Smooth muscle cell (in vitro differentiated cells): Measurements from ENCODE around the gene PHOX2A. TPM values are rescaled to one million over a fixed set of nuclear protein-coding genes. Genes with fewer than 3 reads are reported as not detected.

ENCODE experiments used
- DNase-seq: peaks from one replicate; lab custom pipeline; 2025; ENCODE audit not compliant: unreplicated experiment; lab: John Stamatoyannopoulos, UW
- H2AFZ ChIP-seq: fragments of 200-600 bp; sonication (generic); 2 replicates; pipeline ENCODE4 v1.6.0; 2016; ENCODE audit warnings: antibody characterized with exemption, low read depth, mild to moderate bottlenecking
- H3F3A ChIP-seq: fragments of 200-600 bp; sonication (generic); 2 replicates; pipeline ENCODE4 v1.6.0; 2017; ENCODE audit warnings: antibody characterized with exemption, low read depth
- H3K27ac ChIP-seq: fragments of 200-600 bp; sonication (generic); 2 replicates; pipeline ENCODE4 v1.5.1; 2016; ENCODE audit warnings: low read depth, mild to moderate bottlenecking
- H3K27me3 ChIP-seq: fragments of 200-600 bp; sonication (generic); 2 replicates; pipeline ENCODE4 v1.6.1; 2016; ENCODE audit warnings: low read depth, mild to moderate bottlenecking
- H3K36me3 ChIP-seq: fragments of 200-600 bp; sonication (generic); 2 replicates; pipeline ENCODE4 v1.5.1; 2016; ENCODE audit warnings: low read depth
- H3K4me1 ChIP-seq: fragments of 200-600 bp; sonication (generic); 2 replicates; pipeline ENCODE4 v1.5.1; 2016; ENCODE audit warnings: low read depth
- H3K4me2 ChIP-seq: fragments of 200-600 bp; sonication (generic); 2 replicates; pipeline ENCODE4 v1.6.0; 2016; ENCODE audit warnings: mild to moderate bottlenecking
- H3K4me3 ChIP-seq: fragments of 200-600 bp; sonication (generic); 2 replicates; pipeline ENCODE4 v1.5.1; 2016; ENCODE audit warnings: mild to moderate bottlenecking
- H3K79me2 ChIP-seq: fragments of 200-600 bp; sonication (generic); 2 replicates; pipeline ENCODE4 v1.6.0; 2016; ENCODE audit warnings: low read depth, mild to moderate bottlenecking
- H3K9ac ChIP-seq: fragments of 200-600 bp; sonication (generic); 2 replicates; pipeline ENCODE4 v1.6.0; 2016; ENCODE audit warnings: low read depth
- H3K9me3 ChIP-seq: fragments of 200-600 bp; sonication (generic); replicated peaks from 2 replicates; pipeline ENCODE4 v1.5.1; 2016; ENCODE audit warnings: low read depth
- H4K20me1 ChIP-seq: fragments of 200-600 bp; sonication (generic); 2 replicates; pipeline ENCODE4 v1.6.0; 2016; ENCODE audit warnings: low read depth
- WGBS: methylation state at CpG from one replicate; pipeline ENCODE4 v1.1.7; 2016; ENCODE audit warnings: low lambda C conversion rate; 5-methylcytosine and 5-hydroxymethylcytosine counted together
- polyA plus RNA-seq: library from polyadenylated mRNA; unstranded; fragments of >200 nt; fragmentation: Nextera tagmentation; extraction: Ambion mirVana; gene quantifications from 2 replicates; pipeline ENCODE4 v1.2.1, GENCODE V29; 2016
- total RNA-seq: library from RNA; depleted of rRNA; stranded (reverse); fragments of >200 nt; gene quantifications from 2 replicates; pipeline ENCODE4 v1.2.3, GENCODE V29; 2014
- TF ChIP-seq, protein P1 (sequence below): fragments of 200-600 bp; sonication (generic); IDR thresholded peaks from 2 replicates; pipeline ENCODE4 v1.5.1; 2017; ENCODE audit warnings: borderline replicate concordance, mild to moderate bottlenecking, antibody characterized with exemption; ENCODE audit not compliant: insufficient read depth, poor library complexity, severe bottlenecking

Gene PHOX2A
- total and polyA plus RNA-seq, 2 experiments from 2014 or later, result 0.13 TPM; not detected in 1

DNA sequence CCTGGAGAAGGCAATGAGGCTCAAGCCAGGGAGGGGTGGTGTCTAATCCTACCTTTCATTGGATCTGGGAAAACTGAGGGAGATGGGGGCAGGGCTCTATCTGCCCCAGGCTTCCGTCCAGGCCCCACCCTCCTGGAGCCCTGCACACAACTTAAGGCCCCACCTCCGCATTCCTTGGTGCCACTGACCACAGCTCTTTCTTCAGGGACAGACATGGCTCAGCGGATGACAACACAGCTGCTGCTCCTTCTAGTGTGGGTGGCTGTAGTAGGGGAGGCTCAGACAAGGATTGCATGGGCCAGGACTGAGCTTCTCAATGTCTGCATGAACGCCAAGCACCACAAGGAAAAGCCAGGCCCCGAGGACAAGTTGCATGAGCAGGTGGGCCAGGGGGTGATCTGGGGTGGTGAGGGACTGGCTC lies 52.0 kb downstream of the PHOX2A start, which contains the start of gene FOLR1:
Gene FOLR1 (plus strand): TSS at position 180 of the 421 bp plus-strand sequence. CDS start 34 bp downstream, at position 214.
- H3K27ac ChIP-seq, result peak within 1 kb of the TSS; percentile 23
- no peaks in the 10 kb centered on the region for H3K79me2 ChIP-seq
- H4K20me1 ChIP-seq, result no peaks in the 10 kb centered on the region
- no peaks in the 10 kb centered on the region for H3K9me3 ChIP-seq
- TF ChIP-seq, protein P1, sequence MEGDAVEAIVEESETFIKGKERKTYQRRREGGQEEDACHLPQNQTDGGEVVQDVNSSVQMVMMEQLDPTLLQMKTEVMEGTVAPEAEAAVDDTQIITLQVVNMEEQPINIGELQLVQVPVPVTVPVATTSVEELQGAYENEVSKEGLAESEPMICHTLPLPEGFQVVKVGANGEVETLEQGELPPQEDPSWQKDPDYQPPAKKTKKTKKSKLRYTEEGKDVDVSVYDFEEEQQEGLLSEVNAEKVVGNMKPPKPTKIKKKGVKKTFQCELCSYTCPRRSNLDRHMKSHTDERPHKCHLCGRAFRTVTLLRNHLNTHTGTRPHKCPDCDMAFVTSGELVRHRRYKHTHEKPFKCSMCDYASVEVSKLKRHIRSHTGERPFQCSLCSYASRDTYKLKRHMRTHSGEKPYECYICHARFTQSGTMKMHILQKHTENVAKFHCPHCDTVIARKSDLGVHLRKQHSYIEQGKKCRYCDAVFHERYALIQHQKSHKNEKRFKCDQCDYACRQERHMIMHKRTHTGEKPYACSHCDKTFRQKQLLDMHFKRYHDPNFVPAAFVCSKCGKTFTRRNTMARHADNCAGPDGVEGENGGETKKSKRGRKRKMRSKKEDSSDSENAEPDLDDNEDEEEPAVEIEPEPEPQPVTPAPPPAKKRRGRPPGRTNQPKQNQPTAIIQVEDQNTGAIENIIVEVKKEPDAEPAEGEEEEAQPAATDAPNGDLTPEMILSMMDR, result no peak
- H2AFZ ChIP-seq, result no peak within 1 kb of the TSS
- WGBS, result 28% methylated on average over 5 of the region's 5 CpGs
- no peak for DNase-seq
- H3K36me3 ChIP-seq, result no peaks in the 10 kb centered on the region
- no peak within 1 kb of the TSS for H3K4me3 ChIP-seq
- H3K4me1 ChIP-seq, result peaks cover 10% of the 10 kb centered on the region
- peak within 1 kb of the TSS; percentile 14 for H3K4me2 ChIP-seq
- no peaks in the 10 kb centered on the region for H3F3A ChIP-seq
- H3K27me3 ChIP-seq, result no peaks in the 10 kb centered on the region
- no peak within 1 kb of the TSS for H3K9ac ChIP-seq

DNA sequence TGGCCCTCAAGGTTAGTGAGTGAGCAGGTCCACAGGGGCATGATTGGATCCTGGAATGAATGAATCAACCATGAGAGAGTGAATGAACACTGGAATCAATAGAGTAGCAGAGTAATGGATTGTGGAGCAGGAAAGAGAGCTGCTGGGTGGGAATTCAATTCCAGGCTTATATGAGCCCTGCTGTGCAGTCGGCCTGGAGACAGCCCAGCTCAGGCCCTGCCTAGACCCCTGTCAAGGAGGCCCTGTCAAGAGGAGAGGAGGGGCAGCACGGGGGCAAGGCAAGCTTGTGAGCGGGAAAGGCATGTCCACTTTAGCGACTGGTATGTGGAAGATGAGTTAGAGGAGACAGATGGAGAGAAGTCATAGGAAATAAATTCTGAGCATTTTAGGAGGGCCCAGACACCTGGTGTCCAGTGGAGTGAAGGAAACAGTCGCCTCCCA lies 53.3 kb downstream of the PHOX2A start:
- Histone ChIP-seq H3F3A (no peaks in the 10 kb centered on the region), H3K9me3 (no peaks in the 10 kb centered on the region), H4K20me1 (no peaks in the 10 kb centered on the region), H2AFZ (no peak overlapping the region), H3K27me3 (no peaks in the 10 kb centered on the region), H3K36me3 (no peaks in the 10 kb centered on the region), H3K27ac (no peak overlapping the region), H3K9ac (no peak overlapping the region), H3K79me2 (no peaks in the 10 kb centered on the region), H3K4me1 (peaks cover 10% of the 10 kb centered on the region), H3K4me3 (no peak overlapping the region), H3K4me2 (no peak overlapping the region)
- TF ChIP-seq, protein P1, result no peak
- DNase-seq, result no peak
- WGBS, result 90% methylated on average over 5 of the region's 5 CpGs

DNA sequence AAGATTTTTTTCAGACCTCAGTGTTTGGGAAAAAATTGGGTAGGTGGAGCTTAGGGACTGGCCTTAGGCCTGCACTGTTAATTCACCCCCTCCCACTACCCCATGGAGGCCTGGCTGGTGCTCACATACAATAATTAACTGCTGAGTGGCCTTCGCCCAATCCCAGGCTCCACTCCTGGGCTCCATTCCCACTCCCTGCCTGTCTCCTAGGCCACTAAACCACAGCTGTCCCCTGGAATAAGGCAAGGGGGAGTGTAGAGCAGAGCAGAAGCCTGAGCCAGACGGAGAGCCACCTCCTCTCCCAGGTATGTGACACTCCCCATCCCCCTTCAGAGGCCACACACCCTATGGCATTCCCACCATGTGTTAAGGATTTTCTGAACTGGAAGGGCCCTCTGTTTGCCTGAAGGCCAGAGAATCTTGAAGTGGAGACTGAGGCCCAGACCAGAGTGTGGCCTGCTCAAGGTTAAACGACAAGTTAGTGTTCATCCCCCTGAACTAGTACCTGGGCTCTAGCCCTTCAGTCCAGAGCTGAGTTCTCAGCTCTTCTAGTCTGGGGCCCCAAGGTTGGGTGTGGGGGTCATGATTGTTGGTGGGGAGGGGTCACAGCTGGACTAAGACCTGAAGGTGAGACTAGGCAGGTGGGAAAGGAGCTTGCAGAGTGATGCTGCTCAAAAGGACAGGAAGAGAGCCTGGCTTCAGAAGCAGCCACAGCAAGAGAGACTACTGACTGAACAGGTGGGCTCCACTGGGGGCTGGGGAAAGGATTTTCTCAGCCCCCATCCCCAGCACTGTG lies 54.3 kb downstream of the PHOX2A start:
- Histone ChIP-seq H2AFZ (no peak overlapping the region), H3F3A (no peaks in the 10 kb centered on the region), H3K9ac (no peak overlapping the region), H3K27ac (no peak overlapping the region), H4K20me1 (no peaks in the 10 kb centered on the region), H3K79me2 (no peaks in the 10 kb centered on the region), H3K4me1 (peaks cover 10% of the 10 kb centered on the region), H3K4me2 (no peak overlapping the region), H3K36me3 (no peaks in the 10 kb centered on the region), H3K9me3 (no peaks in the 10 kb centered on the region), H3K27me3 (no peaks in the 10 kb centered on the region), H3K4me3 (no peak overlapping the region)
- 60% methylated on average over 3 of the region's 3 CpGs for WGBS
- TF ChIP-seq, protein P1, result no peak
- DNase-seq, result no peak

Other genes starting within 250 kb of the PHOX2A start
- gene IL18BP, start 245.3 kb downstream of the PHOX2A start, total RNA-seq, result 4.5 and 10.5 TPM in 2 replicates
- 0.55 and 4.6 TPM in 2 replicates for gene IL18BP, start 245.3 kb downstream of the PHOX2A start, polyA plus RNA-seq
- gene NUMA1, start 163.6 kb downstream of the PHOX2A start, total RNA-seq, result 79.4 and 107 TPM in 2 replicates
- 72.4 and 92.1 TPM in 2 replicates for gene NUMA1, start 163.6 kb downstream of the PHOX2A start, polyA plus RNA-seq
- 1.1 and 3.4 TPM in 2 replicates for gene LRRC51, start 163.3 kb downstream of the PHOX2A start, total RNA-seq
- gene LRRC51, start 163.3 kb downstream of the PHOX2A start, polyA plus RNA-seq, result 6.1 and 7.1 TPM in 2 replicates
- gene LAMTOR1, start 140.9 kb downstream of the PHOX2A start, total RNA-seq, result 72.2 and 74.1 TPM in 2 replicates
- 117 and 148 TPM in 2 replicates for gene LAMTOR1, start 140.9 kb downstream of the PHOX2A start, polyA plus RNA-seq
- gene TOMT, start 138.3 kb downstream of the PHOX2A start, total RNA-seq, result not detected in 2 replicates
- gene TOMT, start 138.3 kb downstream of the PHOX2A start, polyA plus RNA-seq, result not detected in 2 replicates
- gene ANAPC15, start 131.5 kb downstream of the PHOX2A start, total RNA-seq, result 12.2 and 19.0 TPM in 2 replicates
- gene ANAPC15, start 131.5 kb downstream of the PHOX2A start, polyA plus RNA-seq, result 42.2 and 51.9 TPM in 2 replicates
- not detected in 2 replicates for gene FOLR3, start 108.5 kb downstream of the PHOX2A start, total RNA-seq
- not detected in 2 replicates for gene FOLR3, start 108.5 kb downstream of the PHOX2A start, polyA plus RNA-seq
- 8.5 and 9.4 TPM in 2 replicates for gene FOLR1, start 52.0 kb downstream of the PHOX2A start, total RNA-seq
- gene FOLR1, start 52.0 kb downstream of the PHOX2A start, polyA plus RNA-seq, result 8.1 and 15.0 TPM in 2 replicates
- gene FOLR2, start 27.4 kb downstream of the PHOX2A start, total RNA-seq, result not detected in 2 replicates
- gene FOLR2, start 27.4 kb downstream of the PHOX2A start, polyA plus RNA-seq, result not detected in 2 replicates
- gene INPPL1, start 19.4 kb downstream of the PHOX2A start, total RNA-seq, result 66.0 and 71.6 TPM in 2 replicates
- 95.6 and 104 TPM in 2 replicates for gene INPPL1, start 19.4 kb downstream of the PHOX2A start, polyA plus RNA-seq
- gene CLPB, start 190.4 kb upstream of the PHOX2A start, total RNA-seq, result 15.4 and 30.4 TPM in 2 replicates
- gene CLPB, start 190.4 kb upstream of the PHOX2A start, polyA plus RNA-seq, result 14.3 and 18.4 TPM in 2 replicates